ENCODE data around the gene C1QTNF1.

DNA sequence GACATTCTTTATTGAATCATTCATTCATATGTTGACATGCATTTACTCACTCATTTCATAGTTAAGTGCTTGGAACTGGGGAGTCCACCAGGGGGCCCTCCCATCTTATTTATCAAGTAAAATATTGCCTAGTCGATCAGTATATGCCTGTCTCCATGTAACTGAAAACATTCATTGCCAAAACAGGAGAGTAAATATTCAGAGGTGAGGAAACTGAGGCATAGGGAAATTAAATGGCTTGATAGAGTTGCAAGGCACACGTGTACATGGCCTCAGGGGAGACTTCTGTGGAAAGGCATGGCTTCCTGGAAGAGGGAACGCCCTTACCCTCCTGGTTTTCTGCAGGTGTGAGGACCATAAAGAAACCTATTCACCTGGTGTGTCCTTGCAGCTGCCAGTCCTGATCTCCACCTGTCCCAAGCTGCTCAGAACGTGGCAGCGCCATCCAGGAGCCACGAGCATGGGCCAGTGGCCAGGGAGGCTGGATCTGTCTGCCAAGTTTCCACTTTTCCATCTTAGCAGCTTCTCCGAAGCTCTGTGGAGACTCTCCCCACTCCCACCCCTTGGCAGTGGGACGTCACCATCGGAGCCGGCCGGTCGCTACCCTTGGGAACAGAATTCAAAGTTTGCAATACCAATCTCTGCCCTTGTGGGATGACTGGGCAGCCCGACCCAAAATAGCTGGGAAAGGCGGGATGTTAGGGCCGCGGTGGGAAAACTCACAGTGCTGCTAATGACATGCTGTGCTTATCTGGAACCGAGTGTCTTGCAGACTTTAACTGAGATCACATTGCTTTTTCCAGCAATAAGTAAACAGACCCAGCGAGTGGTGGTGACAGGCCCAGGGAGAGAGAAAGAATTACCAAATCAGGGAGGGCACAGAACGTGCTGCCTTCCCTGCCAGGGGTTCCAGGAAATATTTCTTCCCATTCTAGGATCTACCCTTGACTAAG, 4.1 kb upstream of the C1QTNF1 start:
- TF ChIP-seq CTCF (IDR thresholded peaks at IDR 0.05; ENCODE audit: low read length) = peak; percentile 68
- no peak for TF ChIP-seq EZH2 (optimal IDR thresholded peaks at IDR 0.05; ENCODE audit: low read depth, low read length)
